Glomerular visceral epithelial cell (primary cell): ENCODE measurements around the gene SIVA1.
"Not testable (repeated sequence)": the region's sequence is repeated elsewhere in the genome, so short reads cannot be mapped to it uniquely, and the experiment has no call there.

Experiments
- DNase-seq: peaks from one replicate; pipeline ENCODE4 v3.0.0-alpha.2; 2016; ENCODE audit errors: extremely low spot score

The SIVA1 gene

DNA sequence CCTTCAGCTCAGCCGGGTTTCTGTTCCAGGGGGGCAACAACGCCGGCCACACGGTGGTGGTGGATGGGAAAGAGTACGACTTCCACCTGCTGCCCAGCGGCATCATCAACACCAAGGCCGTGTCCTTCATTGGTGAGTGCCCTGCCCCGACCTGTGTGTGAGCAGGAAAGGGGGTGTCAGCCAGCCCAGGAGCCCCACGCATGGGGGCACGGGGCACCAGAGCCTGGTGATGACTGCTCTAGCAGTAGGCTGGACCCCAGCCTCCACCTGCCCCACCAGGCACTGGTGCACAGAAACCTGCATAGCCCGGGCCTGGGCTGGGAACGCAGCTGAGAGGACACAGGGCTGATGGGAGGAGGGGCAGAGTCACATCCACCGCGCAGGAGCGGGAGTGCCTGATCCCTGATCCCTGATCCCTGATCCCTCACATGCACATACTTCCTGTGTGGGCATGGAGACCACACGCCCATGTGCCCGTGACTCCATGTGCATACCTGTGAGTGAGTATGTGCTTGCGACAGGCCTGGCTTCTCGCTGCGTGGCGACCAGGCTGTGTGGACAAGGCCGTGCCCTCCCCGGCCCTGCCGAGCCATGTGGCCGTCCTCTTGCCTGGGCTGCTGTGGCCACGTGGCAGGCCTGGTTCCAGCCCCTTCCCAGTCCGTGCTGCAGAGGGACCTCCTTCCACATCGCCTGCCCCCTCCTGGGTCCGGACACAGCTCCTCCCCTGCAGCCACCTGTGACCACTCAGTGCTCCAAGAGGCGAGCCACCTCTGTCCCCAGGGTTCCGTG is 17.8 kb upstream of the SIVA1 start:
- no peak for DNase-seq

DNA sequence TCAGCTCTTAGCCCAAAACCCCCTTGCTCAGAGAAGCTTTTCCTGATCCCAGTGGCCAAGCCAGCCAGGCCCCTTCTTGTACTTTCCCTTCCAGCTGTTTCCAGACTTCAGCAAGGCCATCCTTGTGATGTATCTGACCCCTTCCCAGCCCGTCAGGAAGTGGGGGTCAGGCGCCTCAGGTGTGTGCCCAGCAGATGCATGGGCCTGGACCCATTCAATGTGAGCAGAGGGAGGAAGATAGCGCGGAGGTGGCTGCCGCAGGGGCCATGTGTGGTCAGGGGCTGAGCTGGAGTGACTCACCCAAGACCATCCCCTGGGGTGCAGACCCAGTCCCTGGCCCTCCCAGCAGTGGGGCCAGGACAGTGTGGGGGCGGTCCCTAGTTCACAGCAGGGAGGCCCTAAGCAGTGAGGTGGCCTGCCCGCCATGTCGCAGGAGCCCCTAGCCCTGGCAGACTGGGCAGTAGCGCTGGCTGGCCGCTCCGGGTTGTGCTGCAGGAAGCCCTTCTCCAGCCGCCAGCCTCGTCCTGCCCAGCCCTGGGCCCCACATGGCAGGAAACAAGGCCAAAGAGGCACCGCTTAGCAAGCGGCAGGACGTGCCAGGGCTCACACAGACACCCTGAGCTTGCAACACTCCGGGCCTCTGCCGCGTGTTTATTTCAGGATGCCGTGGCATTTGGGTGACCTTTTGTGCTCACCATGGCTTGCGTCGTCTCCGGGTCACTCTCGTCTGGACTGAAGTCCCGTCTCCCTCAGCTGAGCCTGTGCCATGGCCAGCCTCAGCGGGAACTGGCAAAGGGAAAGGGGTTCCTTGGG is 16.9 kb upstream of the SIVA1 start:
- DNase-seq, result no peak

DNA sequence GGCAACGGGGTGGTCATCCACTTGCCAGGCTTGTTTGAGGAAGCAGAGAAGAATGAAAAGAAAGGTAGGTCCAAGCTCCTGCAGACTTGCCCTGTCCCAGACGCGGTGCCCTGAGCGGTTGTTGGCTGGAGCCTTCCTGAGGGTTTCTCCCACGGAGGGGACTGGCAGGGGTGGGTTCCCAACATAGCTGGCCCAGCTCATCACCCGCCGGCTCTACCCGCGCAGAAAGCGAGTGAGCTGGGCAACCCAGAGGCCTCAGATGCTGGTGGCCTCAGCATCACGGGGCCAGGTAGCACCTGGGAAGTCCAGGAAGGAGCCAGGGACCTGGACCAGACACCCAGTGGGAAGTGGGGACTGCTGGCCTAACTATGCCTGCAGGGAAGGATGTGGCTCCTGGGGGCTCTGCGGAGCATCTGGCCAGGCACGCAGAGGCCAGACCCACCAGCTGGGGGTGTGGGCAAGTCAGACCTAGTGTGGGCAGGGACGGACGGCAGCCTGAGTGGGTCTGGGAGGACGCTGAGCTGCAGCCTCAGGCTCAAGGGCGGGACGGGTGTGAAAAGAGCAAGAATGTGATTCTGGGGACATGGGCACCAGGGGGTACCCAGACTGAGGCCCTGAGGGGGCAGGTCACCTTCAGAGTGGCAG is 14.4 kb upstream of the SIVA1 start:
- no peak for DNase-seq

DNA sequence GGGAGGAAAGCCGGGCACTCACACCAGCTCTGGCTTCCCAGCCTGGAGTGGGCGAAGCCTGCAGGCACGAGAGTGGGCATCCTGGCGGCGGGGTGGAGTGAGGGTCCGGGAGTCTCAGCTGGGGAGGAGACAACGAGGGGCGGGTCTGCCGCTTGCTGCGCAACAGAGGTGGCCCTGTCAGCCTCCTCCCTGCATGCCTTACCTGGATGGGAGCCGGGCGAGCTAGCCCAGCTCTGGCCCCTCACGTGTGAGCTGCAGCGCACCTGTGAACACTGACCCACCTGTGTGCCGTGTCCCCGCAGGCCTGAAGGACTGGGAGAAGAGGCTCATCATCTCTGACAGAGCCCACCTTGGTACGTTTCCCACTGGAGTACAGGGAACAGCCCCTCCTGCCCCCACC is 13.9 kb upstream of the SIVA1 start:
- DNase-seq, result no peak

DNA sequence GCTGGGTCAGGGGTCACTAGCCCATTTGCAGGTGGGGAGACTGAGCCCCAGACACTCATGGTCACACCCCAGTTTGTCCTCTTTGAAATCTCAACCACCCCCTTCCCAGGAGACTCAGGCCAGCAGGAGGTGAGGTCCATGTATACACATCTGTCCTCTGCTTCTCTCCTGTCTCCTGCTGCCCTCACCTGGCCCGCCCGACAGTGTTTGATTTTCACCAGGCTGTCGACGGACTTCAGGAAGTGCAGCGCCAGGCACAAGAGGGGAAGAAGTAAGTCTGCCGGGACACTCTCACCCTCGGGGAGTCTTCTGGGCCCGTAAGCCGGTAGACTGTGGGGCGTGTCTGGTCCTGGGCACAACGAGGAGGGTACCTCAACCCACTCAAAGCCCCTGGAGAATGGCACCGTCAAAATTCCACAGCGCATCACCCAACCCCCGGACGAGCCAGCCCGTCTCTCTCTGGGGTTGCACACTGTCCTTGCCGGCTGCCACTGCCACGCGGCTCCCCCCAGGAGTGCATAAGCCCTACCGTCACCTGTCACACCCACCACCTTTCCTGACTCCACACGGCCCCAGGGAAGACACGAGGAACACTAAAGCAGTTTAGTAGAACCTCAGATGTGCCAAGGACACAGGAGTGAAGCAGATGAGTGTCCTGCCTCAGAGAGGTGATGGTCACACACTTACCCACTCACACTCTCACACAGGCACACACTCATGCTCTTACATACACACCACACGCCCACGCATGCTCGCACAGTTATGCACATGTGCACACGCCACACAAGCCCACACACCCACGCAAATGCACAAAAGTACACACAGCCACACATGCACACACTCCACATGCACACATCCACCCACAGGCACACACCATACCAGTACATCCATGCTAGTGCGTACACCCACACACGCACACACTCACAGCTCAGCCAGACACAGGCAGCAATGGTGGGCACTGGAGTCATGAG is 13.1 kb upstream of the SIVA1 start:
- no peak for DNase-seq

DNA sequence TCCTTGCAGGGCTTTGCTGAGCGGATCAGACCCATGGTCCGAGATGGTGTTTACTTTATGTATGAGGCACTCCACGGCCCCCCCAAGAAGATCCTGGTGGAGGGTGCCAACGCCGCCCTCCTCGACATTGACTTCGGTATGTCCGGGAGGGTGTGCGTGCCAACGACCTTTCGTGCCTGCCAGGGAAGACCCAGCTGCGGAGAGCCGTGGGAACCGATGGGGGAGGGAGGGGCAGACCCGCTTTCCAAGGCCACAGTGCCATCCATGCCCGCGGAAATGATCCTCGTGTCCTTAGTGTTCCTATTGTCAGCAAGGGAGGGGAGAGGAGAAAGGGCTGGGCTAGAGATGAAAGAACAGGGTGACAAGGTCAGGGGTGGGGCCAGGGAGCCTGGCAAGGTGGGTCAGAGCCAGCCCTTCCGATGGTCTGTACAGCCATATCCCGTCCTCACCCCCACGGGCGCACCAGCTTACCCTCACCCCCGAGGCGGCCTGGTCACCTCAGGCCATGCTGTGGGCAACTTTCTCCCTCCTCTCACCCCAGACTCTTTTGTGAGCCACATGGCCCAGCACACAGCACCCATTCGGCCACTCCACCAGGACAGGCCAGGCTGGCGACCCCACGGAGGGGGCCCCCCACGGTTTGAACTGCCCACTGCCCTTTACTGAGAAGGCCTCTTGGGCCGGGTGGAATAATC is 11.7 kb upstream of the SIVA1 start:
- DNase-seq, result no peak

DNA sequence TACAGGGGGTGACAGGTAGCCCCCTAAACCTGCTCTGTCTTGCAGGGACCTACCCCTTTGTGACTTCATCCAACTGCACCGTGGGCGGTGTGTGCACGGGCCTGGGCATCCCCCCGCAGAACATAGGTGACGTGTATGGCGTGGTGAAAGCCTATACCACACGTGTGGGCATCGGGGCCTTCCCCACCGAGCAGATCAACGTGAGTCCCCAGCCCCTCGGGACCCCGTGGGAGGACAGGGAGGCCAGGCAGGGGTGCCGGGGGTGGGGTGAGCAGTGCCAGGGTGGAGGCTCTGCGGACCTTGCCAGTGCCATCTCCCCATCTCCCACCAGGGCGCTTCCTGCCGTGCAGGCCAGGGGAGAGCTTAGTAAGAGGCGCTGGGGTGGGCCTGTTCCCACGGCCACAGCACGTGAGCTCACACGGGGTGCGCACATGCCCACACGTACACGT is 11.1 kb upstream of the SIVA1 start:
- no peak for DNase-seq

DNA sequence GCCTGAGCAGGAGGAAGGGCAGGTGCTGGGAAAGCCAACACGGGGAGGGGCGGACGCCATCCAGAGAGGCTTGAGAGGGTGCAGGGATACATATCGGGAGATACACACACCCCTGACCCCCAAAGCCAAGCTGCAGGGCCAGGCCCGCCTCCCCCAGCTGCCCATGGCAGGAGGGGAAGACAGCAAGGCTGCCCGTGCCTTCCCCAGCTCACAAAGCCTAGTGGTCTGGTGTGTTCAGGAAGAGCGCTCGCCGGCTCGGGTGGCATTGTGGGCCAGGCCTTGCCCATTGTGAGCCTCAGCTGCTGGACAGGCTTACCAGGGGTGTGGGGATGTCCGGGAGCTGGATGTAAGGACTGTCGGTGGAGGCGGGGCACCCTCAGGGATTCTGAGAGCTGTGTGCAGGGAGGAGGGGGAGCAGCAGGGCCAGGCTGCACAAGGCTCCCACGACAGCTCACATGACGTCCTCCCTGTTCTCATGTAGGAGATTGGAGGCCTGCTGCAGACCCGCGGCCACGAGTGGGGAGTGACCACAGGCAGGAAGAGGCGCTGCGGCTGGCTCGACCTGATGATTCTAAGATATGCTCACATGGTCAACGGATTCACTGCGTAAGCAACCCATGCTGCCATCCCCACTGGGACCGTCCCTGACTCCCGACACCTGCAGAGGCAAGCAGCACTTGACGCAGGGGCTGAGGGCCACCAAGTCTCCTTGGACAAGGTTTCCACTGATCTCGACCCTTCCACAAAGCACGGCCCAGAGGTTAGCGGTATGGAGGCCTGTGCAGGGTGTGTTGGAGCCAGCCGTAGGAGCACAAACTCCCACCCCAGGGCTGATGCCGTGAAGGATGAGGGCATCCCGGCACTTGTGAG is 10.1 kb upstream of the SIVA1 start:
- DNase-seq, result no peak

DNA sequence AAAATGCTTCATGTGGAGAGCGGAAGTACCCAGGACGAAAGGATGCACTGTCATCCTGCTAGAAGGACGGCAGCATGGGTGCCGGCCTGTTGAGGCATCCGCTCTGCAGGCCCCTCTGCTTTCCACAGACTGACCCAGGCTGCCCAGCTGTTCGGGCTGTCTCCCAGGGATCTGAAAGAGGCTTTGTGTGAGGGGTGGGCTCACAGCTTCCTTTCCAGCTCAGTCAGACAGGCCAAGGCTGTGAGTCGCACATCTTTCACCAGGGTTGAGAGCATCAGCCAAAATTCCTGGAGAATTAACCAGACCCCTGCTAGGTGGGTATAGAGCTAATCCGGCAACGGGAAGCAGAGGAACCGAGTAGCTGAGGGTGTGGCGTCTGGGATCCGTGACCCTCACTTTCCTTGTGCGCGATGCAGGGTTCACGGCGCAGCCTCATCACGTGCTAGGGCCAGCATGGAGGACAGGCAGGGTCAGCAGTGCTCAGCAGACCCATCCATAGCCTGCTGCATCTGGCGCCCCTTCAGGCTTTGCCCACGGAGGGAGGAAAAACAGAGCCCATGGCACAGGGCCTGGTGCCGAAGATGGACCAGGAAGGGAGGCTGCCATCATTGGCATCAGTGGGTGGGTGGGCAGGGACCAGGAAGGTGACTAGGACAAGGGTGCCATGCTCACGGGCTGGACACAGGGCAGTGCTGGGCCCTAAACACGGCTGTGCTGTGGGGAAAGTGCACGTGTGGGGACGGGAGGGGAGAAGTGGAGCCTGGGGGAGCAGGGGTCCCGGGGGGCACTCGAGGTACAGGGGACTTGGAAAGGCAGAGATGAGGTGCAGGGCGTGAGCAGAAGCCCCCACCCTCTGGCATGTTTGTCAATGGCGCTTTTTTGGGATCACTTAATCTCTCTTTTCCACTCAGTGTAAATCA is 9.2 kb upstream of the SIVA1 start:
- no peak for DNase-seq

DNA sequence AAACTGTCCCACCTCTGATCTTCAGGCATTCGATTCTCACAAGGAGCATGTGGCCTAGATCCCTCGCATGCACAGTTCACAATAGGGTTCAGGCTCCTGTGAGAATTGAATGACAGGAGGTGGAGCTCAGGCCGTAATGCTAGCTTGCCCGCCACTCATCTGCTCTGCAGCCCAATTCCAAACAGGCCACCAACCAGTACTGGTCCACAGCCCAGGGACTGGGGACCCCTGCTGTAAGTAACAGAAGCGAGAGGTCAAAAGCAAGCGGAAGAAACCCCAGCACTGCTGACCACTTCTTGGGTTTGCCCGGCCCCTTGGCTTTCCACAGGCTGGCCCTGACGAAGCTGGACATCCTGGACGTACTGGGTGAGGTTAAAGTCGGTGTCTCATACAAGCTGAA is 8.5 kb upstream of the SIVA1 start:
- no peak for DNase-seq

DNA sequence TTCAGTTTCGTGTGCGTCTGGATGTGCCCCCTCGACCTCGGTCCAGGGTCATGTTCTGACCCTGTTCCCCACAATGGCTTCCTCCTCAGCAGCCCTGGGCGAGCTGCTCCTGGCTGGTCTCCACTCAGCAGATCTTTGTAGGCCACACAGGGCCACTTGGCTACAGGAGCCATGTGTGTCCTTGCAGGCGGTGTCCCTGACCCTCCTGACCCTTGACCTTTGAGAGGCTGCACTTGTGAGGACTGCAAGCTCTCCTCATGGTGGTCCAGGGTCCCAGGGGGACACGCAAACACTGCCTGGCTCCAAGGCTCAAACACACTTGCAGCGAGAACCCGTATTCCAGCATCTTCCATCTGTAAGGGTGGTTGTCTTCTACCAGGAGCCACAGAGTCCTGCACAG is 7.5 kb upstream of the SIVA1 start:
- DNase-seq, result no peak

DNA sequence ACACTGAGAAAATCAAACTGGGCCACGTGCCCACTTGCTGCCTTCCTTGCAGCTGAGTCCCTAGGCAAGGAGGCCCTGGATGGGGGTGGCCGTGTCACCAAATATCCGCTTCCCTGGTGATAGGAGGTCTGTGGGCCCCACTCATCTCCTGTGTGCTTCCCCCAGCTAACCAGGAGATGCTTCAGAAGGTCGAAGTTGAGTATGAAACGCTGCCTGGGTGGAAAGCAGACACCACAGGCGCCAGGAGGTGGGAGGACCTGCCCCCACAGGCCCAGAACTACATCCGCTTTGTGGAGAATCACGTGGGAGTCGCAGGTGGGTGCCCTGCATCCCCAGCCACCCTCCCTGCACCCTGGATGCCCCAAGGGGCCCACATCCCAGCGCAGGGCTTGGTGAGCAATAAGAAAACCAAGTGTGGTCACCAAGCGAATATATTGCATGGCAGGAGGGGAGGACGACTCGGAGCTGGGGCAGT is 6.8 kb upstream of the SIVA1 start:
- no peak for DNase-seq

DNA sequence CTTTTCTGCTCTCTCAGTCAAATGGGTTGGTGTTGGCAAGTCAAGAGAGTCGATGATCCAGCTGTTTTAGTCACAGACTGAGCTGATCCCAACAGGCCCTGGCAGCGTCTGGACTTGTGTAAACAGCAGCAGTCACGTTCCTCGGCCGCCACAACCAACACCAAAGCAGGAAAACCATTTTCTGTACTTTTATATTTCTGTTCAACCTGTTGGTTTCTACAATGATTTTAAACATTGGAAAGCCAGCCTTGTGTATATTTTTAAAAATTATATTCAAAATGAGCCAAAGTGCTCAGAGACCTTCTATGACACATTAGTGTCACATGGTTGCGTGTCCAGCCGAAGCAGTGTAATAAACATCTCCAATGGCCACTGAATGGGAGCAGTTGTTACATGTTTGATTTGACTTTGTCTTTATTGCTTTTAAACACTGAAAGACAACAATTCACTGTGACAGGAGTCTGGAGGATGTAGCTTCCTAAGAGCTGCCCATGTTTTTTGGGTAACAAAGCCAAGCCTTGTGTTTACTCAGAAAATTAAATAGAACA is 5.9 kb upstream of the SIVA1 start:
- no peak for DNase-seq

DNA sequence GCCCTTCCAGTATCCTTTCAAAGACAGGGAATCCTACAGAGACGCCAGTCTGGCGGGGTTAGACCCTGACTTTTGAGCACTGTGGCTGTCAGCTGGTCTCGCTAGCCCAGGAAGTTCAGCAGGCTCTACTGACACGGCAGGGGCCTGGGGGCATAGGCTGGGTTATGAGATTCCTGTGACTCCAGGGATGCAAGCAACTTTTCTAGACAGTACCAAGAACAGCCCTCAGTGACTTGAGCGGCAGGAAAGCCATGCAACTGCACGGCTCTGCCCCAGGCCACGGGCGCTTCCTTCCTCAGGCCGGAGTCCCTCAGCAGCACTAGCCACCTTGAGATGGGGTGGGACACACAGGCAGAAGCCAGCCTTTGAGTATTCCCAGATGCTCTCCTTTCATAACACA is 5.1 kb upstream of the SIVA1 start:
- DNase-seq, result no peak

DNA sequence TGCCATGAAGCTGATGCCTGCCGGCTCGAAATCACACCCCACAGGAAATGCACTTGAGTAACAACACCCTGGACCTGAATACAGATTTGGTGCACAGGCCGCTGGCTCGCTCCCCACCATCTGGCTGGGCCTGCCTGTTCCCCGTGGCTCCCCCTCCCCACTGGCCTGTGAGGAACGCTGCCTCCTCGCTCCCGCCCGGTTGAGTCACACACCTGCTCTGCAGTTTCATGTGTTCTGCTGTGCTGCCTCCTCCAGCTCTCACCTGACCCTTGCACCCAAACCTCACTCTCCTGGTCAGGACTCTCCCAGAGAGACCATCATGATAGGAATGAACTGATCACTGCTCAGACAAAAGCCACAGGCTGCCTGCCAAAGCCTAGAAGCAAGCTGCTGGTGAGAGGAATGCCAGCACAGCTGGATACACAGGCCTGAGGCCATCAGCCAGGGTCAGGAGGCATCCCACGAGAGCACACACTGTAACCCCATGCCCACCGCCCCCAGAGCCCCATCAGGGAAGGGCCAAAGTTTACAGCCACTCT is 3.8 kb upstream of the SIVA1 start:
- DNase-seq, result peak; percentile 46

DNA sequence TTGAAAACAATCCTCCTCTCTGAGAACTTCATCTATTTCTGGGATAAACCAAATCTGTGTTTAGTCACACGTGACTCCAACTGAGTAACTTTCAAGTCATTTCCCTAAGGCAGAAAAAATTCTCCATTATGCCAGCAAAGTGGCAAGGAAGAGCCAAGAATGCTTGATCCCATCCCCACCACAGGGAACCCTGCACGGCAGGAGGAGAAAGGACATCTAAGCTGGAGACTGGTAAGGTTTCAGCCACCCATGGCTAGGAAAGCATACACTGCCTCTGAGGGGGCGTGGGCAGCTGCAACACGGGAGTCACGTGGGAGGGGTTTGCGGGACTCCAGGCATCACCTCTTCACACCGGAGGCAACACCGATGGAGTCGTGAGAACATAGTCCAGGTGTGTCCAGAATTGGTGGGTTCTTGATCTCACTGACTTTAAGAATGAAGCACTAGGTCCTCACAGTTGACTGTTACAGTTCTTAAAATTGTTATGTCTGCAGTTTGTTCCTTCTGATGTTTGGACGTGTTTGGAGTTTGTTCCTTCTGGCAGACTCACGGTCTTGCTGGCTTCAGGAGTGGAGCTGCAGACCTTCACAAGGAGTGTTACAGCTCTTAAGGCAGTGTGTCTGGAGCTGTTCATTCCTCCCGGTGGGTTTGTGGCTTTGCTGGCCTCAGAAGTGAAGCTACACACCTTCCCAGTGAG is 2.7 kb upstream of the SIVA1 start:
- no peak for DNase-seq

DNA sequence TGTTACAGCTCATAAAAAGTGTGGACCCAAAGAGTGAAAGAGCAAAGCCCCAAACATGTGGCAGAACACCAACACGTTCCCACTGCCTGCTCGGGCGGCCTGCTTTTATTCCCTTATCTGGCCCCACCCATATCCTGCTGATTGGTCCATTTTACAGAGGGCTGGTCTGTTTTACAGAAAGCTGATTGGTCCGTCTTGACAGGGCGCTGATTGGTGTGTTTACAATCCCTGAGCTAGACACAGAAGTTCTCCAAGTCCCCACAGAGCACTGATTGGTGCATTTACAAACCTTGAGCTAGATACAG is 2.2 kb upstream of the SIVA1 start:
- not testable (repeated sequence) for DNase-seq
